DMS 273 treated with DMSO at 0.1 percent for 48 hours (cell line): Measurements from ENCODE around the gene RNF13.
A peak's percentile ranks its signal among the peaks of the same experiment; 100 is the strongest.
"Not testable (repeated sequence)": the region's sequence is repeated elsewhere in the genome, so short reads cannot be mapped to it uniquely, and the experiment has no call there.

Experiments
- DNase-seq: peaks from one replicate; lab custom pipeline; 2025; lab: John Stamatoyannopoulos, UW

Gene RNF13

DNA sequence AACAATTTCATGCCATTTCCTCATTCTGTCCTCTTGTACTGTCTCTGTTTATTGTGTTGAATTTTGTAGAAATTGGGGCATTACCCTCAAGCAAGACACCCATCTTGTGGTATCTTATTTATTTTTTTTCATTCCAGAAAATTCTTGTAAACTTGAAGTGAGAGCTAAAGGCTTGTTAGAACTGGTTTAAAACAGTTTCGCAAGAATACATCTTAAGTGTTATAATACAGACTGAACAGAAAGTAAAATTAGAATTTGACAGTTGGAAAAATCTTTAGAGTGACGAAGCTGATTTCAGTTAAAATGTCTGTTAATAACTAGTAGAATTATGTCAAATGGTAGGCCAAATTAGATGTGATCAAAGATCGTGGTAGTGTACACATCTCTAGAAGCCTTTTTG is 26.9 kb downstream of the RNF13 start:
- DNase-seq, result no peak

DNA sequence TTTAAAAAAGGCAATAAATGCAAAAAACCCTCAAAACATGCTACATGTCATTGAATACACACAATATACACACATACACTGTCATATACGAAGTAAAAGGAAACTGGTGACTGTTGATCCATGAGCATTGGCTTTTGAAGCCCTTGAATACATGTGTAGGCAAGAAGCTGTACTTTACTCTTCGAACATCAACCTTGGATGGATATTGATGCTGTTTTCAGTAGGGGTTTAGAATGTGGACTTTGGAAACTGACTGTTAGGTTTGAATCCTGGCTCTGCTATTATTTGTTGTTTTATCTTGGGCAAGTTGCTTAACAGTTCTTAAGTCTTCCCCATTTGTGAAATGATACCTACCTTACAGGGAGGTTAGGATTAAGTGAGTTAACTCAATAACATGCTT is 30.5 kb downstream of the RNF13 start:
- no peak for DNase-seq

DNA sequence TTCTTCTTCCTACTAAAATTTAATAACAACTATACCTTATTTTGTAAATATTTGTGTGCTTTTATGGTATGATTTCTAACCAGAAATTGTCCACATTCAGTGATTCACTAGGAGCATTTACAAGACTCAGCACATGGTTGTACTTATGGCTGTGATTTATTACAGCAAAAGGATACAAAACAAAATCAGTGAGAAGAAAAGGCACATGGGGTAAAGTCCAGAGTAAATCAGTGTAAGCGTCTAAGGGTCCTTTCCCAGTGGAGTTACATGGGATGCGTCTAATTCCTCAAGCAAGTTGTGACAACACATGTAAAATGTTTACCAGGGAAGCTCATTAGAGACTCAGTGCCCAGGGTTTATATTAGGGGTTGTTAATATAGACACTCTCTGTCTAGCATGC is 31.1 kb downstream of the RNF13 start:
- DNase-seq, result no peak

DNA sequence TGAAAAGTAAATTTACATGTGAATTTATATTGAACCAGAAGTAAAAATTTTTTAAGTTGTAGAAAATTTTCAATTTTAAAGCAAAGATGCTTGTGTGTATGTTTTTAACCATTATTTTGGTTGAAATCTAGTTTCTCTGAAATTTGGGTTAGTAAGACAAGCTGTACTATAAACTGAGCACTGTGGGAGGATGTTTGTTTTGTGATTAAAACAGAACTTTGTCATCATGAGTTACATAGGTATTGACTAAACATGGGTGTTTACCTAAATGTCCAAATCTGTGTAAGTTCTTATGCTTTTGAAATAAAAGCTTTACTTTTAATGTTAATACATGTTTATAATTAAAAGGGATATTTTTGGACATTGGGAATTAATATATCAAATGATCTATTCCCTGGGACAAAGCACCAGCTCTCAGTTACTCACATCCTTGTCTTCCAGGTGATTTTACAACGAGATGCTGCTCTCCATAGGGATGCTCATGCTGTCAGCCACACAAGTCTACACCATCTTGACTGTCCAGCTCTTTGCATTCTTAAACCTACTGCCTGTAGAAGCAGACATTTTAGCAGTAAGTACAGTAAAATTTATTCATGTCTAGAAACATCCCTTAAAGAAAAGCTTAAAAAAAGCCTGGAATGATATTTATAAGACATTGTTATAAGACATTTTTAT is 32.7 kb downstream of the RNF13 start:
- no peak for DNase-seq

DNA sequence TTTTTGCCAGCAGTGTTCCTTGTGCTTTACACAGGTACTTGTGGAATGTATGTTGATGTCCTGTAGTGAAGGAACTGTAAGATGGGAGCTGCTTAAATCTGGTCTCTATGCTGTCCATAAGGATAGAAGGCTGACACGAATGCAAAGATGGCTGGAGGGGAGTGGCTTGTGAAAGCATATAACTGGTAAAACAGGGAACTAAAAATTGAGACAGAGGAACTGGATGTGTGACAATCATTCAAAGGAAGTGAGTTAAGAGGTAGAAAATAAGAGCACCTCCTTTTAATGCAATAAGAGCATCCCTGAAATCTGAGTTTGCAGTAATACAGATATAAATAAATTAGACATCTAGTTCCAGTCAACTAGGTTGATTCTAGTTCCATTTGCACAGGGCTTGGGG is 35.2 kb downstream of the RNF13 start:
- no peak for DNase-seq

DNA sequence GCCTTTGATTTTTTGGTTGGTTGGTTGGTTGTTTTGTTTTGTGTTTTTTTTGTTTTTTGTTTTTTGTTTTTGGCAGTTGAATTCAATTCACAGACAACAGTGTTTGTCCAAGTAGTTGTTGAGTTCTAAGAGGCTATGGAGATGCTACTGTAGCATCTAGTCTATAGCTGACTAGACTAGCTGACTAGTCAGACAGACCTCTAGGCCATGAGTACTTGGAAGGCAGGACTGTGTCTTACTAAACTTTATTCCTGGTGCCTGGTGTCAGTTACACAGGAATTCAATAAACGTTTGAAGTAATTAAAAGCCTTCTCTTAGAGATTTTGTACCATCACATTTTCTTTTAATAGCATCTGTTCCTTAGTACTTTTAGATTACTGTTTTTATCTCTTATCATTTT is 35.7 kb downstream of the RNF13 start:
- no peak for DNase-seq

DNA sequence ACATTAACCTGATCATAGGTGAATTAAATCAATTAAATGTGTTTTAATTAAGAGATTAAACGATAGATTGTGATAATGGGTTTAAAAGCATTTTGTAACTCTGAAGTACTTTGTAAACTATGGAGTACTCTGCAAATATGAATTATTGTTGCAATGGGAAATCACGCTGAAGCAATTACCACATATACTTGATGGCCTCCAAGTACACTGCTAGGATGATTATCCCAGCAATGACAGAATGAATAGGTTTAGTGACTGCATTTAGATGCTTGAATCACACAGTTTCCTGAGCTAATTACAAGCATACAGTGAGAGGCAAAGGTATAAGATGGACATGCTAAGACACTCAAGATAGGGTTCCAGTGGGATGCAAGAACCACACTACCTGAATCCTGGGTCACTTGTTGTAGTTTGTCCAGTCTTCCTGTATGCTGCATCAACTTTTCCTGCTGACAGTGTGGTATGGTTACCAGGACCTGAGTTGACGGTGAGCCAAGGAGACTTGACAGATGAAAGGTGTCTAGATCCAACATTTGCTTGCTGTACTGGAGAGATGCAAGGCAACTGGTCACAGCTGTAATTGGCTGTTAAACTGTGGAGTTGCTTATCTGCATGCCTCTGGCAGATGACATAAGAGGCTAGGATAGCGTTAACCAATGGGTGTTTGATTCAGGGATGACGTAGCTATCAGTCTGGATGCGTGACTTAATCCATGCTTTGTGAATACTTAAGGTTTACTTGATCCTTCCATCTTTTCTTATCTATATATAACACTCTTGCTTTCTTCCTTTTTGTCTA is 38.0 kb downstream of the RNF13 start:
- no peak for DNase-seq

DNA sequence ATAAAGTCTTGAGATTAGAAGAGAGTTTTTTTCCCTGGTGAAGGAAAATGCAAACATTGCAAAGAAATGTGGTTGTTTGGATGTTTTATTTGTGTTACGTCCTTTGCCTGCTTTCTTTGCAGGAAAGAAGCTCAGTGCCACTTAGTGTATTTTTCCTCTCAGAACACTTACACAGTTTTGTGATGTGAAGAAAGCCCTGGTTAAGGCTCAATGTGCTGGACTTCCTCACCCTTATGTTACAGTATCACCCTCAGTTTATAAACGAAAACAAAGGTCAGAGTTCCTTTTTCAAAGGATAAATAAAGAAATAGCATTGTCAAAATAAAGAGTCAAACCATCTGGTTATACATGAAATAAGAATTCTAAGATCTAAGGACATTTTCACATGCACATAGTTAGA is 45.9 kb downstream of the RNF13 start:
- DNase-seq, result no peak

DNA sequence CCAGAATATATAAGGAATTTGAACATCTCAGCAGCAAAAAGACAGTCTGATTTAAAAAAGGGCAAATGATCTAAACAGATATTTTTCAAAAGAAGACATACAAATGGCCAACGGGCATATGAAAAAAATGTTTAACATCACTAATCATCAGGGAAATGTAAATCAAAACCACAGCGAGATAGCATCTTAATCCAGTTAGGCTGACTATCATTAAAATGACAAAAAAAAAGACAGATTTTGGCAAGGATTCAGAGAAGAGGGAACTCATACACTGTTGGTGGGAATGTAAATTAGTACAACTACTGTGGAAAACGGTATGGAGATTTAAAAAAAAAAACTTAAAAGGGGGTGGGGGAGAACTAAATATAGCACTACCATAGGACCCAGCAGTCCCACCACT is 47.9 kb downstream of the RNF13 start:
- no peak for DNase-seq

DNA sequence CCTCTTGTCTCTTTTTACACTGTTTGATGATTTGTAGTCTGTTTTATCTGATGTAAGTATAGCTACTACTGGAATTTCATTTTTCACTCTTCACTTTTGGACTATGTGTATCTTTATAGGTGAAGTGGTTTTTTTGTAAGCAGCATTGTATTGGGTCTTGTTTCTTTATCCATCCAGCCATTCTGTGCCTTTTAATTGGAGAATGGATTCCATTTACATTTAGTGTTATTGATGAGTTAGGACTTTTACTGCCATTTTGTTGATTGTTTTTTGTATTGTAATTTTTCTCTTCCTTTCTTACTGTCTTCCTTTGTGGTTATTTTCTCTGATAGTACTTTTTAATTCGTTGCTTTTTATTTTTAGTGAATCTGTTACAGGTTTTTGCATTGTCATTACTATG is 54.5 kb downstream of the RNF13 start:
- no peak for DNase-seq

DNA sequence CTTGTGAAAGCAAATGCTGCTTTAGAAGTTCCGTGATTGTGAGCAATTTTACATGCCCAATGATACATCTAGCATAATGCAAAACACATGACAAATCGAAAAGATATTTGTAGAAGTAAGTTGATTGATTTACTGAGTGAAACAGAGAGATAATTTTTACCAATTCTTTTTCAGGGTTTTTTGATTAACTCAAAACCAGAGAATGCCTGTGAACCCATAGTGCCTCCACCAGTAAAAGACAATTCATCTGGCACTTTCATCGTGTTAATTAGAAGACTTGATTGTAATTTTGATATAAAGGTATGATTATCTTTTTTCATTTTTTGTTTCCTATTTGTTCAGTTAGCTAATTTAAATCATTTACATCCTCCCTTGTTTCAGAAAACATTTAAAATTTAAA is 58.8 kb downstream of the RNF13 start:
- DNase-seq, result no peak

DNA sequence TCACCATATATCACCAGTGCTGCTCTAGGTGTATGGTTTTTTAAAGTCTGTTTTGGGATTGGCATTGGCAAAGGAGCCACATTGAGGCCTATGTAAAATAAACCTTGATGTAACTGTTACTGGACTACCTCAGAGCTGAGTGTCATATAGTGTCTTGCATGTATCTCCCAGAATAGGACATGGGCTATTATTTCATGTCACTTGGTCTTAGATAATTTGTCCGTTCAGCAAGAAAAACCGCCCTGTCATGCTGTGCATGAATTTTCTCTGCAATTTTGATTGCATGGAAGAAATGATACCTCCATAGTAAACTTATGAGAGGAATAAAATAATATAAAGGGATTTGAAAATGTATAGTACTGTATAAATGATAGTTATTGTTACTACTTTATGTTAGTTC is 59.6 kb downstream of the RNF13 start:
- no peak for DNase-seq

DNA sequence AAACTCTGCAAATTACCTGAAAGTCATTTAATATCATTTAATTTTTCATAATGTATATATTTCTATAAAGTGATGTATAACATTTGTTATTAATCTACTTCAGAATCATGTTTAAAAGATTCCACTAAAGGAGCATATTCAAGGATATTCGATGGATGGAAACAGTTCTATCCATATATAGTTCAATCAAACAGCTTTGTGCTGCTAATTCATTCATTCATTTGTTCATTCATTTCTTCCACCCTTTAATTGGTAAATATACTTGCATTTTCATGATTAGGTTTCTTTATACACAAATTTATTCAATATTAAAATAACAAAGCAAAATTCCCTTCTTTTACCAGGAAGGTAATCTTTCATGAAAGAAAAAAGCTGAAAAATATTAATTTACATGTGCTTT is 64.7 kb downstream of the RNF13 start:
- no peak for DNase-seq

DNA sequence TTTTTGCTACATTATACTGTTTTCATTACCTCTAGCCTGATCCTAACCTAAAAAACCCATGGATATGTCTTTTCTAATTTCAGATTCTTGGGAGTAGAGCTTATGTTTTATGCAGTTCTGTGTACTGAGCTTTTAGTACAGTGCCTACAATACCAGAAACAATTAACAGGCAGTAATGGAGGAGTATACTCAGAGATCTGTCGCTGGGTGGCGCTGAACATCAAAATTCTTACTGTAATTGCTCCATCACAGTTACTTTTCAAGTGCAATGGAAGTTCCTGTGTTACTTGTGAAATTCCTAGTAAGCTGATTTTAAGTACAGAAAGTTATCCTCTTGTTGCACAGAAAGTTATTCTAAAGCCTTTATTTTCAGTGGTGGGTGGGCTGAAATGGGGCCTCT is 66.9 kb downstream of the RNF13 start:
- peak; percentile 26 for DNase-seq

DNA sequence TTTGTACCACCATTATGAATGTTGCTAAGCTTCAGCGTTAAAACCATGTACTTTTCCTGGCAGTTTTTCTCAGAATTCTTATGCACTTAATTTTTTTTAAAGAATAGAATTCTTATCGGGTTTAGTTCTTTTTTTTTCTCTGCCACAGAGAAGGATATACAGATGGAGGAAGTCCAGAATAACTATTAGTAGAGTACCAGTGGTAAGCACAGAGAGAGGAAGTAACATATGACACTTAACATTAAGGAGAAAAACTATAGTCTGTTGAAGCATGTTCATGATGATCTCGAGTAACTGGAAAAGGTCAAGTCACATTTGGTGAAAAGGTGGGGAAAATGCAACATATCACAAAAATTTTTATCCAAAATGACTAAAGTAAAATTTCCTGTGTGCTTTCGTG is 68.9 kb downstream of the RNF13 start:
- no peak for DNase-seq

DNA sequence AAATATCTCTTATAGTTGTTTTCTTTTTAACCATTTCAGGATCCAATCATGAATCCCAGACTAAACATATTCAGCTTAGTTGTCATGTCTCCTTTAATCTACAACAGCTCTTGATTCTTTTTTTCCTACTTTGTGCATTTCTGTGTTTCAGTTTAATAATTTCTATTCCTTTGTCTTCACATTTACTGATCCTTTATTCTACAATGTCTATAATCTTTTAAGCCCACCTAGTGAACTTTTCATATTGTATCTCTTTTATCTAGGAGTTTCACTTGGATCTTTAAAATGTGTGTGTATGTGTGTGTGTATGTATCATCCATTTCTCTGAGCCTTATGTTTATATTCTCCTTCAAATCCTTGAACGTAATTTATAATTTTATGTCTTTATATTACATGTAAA is 70.1 kb downstream of the RNF13 start:
- no peak for DNase-seq

DNA sequence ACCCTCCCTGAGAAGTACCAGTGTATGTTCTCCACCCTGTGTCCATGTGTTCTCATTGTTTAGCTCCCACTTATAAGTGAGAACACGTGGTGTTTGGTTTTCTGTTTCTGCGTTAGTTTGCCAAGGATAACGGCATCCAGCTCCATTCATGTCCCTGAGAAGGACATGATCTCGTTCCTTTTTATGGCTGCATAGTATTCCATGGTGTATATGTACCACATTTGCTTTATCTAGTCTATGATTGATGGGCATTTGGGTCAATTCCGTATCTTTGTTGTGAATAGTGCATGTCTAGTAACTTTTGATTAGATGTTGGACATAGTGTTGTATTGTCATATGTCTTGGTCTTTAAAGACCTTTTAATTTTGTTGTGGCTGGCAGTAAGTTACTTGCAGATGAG is 70.8 kb downstream of the RNF13 start:
- not testable (repeated sequence) for DNase-seq

DNA sequence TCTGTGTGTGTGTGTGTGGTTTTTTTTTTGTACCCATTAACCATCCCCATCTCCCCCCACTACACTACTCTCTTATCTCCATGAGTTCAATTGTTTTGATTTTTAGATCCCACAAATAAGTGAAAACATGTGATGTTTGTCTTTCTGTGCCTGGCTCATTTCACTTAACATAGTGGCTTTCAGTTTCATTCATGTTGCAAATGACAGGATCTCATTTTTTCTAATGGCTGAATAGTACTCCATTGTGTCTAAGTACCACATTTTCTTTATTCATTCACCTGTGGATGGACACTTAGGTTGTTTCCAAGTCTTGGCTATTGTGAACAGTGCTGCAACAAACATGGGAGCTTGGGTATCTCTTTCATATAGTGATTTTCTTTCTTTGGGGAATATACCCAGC is 71.8 kb downstream of the RNF13 start:
- not testable (repeated sequence) for DNase-seq

DNA sequence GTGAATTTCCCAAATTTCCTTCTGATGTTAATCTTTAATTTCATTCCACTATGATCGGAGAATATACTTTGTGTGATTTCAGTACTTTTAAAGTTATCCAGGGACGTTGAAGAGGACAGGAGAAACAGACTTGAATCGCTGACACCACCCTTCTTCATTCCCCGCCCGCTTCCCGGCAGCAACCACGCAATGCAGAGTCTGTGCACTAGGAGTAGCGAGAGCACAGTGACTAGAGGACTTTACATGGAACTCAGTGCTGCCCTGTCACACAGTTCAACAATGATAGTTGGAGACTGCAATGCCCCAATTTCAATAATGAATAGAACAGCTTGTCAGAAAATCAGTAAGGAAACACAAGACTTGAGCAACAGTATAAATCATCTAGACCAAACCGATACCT is 73.9 kb downstream of the RNF13 start:
- DNase-seq, result no peak

DNA sequence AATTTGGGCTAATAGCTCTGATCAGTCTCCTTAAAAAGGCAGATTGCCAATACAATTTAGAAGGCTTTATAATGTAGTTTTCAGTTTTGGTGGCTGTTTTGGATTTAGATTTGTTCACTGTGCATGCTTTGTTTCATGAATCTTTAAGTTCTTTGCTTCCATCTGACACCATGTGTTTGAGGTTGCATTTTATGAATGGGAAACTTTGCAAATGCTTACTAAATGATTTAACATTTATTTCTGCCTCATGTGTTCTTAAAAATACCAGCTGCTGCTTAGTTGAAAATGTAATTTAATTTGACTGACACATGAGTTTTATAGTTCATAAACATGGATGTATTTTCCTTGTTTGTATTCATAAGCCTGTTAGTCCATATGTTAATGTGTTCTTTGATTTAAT is 78.6 kb downstream of the RNF13 start:
- DNase-seq, result peak; percentile 74

DNA sequence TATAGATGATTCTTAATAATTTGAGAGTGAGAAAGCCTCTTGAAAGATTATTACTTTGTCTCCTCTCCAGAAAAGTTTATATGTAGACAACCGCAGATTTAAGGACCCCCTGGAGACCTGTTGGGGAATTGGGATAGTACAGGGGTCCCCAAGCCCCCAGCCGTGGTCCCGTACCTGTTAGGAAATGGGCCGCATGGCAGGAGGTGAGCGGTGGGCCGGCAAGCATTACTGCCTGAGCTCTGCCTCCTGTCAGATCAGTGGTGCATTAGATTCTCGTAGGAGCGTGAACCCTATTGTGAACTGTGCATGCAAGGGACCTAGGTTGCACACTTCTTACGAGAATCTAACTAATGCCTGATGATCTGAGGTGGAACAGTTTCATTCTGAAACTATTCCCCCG is 79.4 kb downstream of the RNF13 start:
- DNase-seq, result no peak

DNA sequence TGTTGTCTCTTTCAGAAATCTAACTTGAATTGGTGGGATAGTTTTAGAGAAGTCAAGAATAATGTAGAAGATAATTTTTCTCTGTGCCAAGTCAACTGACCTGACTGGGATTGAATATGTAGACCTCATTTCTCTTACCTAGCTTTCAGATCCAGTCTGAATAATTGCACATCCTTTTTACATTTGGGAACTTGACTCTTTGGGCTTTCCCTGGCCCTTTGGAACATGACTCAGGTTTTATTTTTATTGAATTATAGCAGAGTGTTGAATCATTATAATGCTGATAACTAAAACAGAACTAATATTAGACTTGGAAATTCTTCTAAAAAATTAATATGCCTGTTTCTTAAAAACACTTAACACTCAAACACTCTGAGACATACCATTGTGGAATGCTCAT is 81.2 kb downstream of the RNF13 start:
- no peak for DNase-seq

DNA sequence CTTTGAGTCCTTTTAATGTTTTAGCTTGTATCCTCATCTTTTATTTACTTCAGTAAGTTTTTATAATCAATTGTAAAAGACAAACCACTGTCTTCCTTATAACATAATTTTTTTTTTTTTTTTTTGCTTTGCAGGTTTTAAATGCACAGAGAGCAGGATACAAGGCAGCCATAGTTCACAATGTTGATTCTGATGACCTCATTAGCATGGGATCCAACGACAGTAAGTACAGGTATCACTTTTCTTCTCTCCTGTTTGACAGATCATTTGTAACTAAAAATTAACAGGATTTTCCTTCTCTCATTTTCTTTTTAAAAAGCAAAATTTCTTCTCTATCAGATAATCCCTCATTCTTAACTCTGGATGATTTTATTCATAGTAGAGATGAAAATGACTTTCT is 82.3 kb downstream of the RNF13 start:
- no peak for DNase-seq

DNA sequence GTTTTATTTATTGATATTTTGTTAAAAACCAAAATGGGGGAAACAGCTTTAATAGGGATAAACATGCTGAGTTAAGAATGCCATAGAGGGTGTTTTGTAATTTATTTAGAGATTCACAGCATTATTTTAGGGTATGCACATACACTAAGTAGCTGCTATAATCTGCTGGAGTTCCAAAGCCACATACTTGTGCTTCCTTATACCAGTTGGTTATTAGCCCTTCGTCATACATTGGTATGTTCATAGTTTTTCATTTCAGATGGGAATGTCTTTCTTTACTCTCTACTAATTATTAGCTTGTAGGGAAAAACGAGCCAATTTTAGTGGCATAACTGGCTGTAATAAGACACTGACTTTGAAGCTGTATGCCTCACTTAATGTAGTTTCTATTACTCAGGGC is 82.8 kb downstream of the RNF13 start:
- DNase-seq, result no peak
